Fibroblast of the aortic adventitia (primary cell): Measurements from ENCODE around the gene PCDH17. TPM values are rescaled to one million over a fixed set of nuclear protein-coding genes. Genes with fewer than 3 reads are reported as not detected.

Experiments
- DNase-seq: peaks from one replicate; pipeline ENCODE4 v3.0.0-alpha.2; 2010; ENCODE audit warnings: low read depth
- H3K4me3 ChIP-seq: 2 replicates; pipeline ENCODE4 v1.5.1; 2011; ENCODE audit warnings: low read depth, mild to moderate bottlenecking, control low read depth, low read length, moderate library complexity
- total RNA-seq: library from RNA; depleted of rRNA; stranded (reverse); fragments of >200 nt; gene quantifications from 2 replicates; pipeline ENCODE4 v1.2.3, GENCODE V29; 2012; ENCODE audit warnings: low replicate concordance
- TF ChIP-seq, protein P1 (sequence below): IDR thresholded peaks from 2 replicates; pipeline ENCODE4 v1.5.1; 2011; ENCODE audit warnings: mild to moderate bottlenecking, low read length, control low read depth, inconsistent platforms; ENCODE audit not compliant: insufficient read depth

The PCDH17 gene, protein sequence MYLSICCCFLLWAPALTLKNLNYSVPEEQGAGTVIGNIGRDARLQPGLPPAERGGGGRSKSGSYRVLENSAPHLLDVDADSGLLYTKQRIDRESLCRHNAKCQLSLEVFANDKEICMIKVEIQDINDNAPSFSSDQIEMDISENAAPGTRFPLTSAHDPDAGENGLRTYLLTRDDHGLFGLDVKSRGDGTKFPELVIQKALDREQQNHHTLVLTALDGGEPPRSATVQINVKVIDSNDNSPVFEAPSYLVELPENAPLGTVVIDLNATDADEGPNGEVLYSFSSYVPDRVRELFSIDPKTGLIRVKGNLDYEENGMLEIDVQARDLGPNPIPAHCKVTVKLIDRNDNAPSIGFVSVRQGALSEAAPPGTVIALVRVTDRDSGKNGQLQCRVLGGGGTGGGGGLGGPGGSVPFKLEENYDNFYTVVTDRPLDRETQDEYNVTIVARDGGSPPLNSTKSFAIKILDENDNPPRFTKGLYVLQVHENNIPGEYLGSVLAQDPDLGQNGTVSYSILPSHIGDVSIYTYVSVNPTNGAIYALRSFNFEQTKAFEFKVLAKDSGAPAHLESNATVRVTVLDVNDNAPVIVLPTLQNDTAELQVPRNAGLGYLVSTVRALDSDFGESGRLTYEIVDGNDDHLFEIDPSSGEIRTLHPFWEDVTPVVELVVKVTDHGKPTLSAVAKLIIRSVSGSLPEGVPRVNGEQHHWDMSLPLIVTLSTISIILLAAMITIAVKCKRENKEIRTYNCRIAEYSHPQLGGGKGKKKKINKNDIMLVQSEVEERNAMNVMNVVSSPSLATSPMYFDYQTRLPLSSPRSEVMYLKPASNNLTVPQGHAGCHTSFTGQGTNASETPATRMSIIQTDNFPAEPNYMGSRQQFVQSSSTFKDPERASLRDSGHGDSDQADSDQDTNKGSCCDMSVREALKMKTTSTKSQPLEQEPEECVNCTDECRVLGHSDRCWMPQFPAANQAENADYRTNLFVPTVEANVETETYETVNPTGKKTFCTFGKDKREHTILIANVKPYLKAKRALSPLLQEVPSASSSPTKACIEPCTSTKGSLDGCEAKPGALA (N-terminal part only)
- 0.82 and 1.4 TPM in 2 replicates for total RNA-seq

GRCh38 chr13:57631596-57632275, at the start of gene PCDH17:
Gene PCDH17, plus strand, starts transcription at chr13:57631744. Its CDS starts 803 bp downstream, at chr13:57632547.
- DNase-seq: peak; percentile 38
- H3K4me3 ChIP-seq: peak within 1 kb of the TSS; percentile 67
- TF ChIP-seq, protein P1, sequence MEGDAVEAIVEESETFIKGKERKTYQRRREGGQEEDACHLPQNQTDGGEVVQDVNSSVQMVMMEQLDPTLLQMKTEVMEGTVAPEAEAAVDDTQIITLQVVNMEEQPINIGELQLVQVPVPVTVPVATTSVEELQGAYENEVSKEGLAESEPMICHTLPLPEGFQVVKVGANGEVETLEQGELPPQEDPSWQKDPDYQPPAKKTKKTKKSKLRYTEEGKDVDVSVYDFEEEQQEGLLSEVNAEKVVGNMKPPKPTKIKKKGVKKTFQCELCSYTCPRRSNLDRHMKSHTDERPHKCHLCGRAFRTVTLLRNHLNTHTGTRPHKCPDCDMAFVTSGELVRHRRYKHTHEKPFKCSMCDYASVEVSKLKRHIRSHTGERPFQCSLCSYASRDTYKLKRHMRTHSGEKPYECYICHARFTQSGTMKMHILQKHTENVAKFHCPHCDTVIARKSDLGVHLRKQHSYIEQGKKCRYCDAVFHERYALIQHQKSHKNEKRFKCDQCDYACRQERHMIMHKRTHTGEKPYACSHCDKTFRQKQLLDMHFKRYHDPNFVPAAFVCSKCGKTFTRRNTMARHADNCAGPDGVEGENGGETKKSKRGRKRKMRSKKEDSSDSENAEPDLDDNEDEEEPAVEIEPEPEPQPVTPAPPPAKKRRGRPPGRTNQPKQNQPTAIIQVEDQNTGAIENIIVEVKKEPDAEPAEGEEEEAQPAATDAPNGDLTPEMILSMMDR: peak; percentile 10

GRCh38 chr13:57582032-57582431, 49.5 kb upstream of the PCDH17 start:
- TF ChIP-seq, protein P1: no peak
- no peak for DNase-seq
- no peak overlapping the region for H3K4me3 ChIP-seq

- DNase-seq: no peak
- no peak overlapping the region for H3K4me3 ChIP-seq
- TF ChIP-seq, protein P1: no peak
Measured at GRCh38 chr13:57583529-57583928, 48.0 kb upstream of the PCDH17 start.

DNA sequence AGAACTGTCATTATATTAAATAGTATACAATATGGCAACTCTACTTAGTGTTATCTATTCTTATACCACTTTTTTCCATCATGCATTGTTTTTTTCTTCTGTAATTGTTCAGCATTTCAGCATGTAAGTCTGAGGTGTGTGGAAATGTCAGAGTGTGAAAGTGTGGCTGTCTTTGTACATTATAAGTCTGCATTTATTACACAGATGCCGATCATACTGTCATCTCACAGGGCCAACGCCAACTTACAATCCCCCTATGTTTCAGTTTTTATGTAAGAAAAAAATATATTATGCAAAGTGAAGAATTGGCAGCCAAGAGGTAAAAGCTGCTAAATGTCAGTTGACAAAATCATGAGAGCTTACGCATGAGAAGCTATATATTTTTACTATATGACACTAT, 42.9 kb upstream of the PCDH17 start:
- TF ChIP-seq, protein P1: no peak

DNA sequence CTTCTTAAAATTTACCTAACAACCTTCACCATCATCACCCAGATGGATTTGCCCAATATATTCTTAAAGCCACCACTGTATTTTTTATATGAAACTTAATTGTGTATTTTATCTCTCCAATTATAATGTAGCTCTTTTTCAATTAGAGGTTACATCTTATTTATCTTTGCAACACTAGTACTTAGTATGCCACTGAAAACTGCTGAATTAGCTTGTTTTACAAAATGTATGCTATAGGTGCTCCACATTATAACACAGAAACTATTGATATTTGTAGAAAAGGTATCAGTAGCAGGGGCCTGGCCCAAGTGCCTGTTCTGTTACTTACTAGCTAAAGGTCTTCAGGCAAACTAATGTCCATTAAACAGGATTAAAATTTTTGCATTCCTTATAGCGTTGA, 35.8 kb upstream of the PCDH17 start:
- no peak for DNase-seq
- TF ChIP-seq, protein P1: no peak
- no peak overlapping the region for H3K4me3 ChIP-seq

More for the DNA sequence above, 42.9 kb upstream of the PCDH17 start:
- DNase-seq: no peak
- no peak overlapping the region for H3K4me3 ChIP-seq

DNA sequence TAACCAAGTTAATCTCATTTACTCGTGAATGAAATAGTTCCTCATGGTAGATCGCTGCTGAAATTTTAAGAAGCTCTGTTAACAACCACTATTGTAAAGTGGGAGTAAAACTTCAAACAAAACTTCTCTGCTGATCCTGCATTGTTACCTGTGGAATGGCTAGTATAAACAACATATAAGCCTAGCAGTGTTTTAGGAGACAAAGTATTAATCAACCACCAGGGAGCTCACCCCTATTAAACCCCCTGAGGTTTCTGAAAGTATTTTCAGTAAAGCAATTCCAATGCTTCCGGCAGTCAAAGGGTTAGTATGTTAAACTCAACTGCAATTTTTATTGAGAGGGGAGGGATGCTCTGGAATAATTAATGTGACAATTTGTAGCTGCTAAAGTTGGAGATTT, 30.0 kb upstream of the PCDH17 start:
- no peak overlapping the region for H3K4me3 ChIP-seq
- TF ChIP-seq, protein P1: no peak
- DNase-seq: no peak
